ENCODE measurements around the gene NID2. TPM values are rescaled to one million over a fixed set of nuclear protein-coding genes. Genes with fewer than 3 reads are reported as not detected.

Gene NID2
- total RNA-seq, 1 experiment from 2014 or later = 6.6 TPM

DNA sequence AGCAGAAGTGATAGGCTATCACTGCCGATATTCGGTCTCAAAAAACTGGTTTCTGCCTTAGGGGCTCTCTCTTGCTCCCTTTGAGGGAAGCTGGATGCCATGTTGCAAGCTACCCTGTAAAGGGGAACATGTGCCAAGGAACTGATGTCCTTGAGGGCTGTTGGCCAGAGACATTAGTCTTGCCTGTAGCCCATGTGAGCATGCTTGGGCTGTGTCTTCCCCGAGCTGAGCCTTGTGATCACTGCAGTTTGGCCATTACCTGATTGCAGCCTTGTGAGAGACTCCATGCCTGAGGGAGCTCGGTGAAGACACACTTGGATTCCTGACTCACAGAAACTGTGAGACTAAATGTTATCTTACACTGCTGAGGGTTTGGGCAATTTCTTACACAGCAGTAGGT lies 60.7 kb downstream of the NID2 start:
- no peaks in the 10 kb centered on the region for H3K9me3 Mint-ChIP-seq
- H3K27ac Mint-ChIP-seq = peak overlapping the region in 1 of 3 experiments; percentile 25; a peak in 2 of 7 replicates
- H3K4me3 Mint-ChIP-seq = no peak overlapping the region

More for the DNA sequence above, 60.7 kb downstream of the NID2 start:
- Histone ChIP-seq H3K79me1 (ENCODE audit: insufficient read depth, low read depth, low read length, poor library complexity, severe bottlenecking) (no peaks in the 10 kb centered on the region), H3K4me2 (ENCODE audit: insufficient read depth, insufficient read length, low read length) (no peak overlapping the region), H3K56ac (ENCODE audit: insufficient read length, low read depth, low read length) (no peak overlapping the region), H2AFZ (ENCODE audit: low read length) (no peak overlapping the region), H3K9ac (ENCODE audit: extremely low read depth, insufficient read length, low read length) (no peak overlapping the region), H3K18ac (ENCODE audit: insufficient read length, low read depth, low read length) (peak overlapping the region; percentile 18), H3K4ac (ENCODE audit: low read depth, low read length) (no peak overlapping the region), H4K8ac (replicated peaks; ENCODE audit: insufficient read length, low read depth, low read length) (no peak overlapping the region), H3K27ac (ENCODE audit: insufficient read length, low read depth, low read length) (no peak overlapping the region), H2BK120ac (ENCODE audit: low read depth, low read length, poor library complexity, severe bottlenecking) (no peak overlapping the region), H4K20me1 (ENCODE audit: control insufficient read depth, insufficient read depth, insufficient read length) (no peaks in the 10 kb centered on the region), H2AK5ac (ENCODE audit: insufficient read length, low read length) (no peak overlapping the region), H4K91ac (ENCODE audit: insufficient read length, low read depth, low read length) (no peak overlapping the region), H4K5ac (ENCODE audit: insufficient read length, low read depth, low read length) (no peak overlapping the region), H2BK12ac (ENCODE audit: insufficient read length, low read depth, low read length) (no peak overlapping the region), H3K23ac (ENCODE audit: insufficient read length, low read depth, low read length) (no peak overlapping the region), H2BK15ac (ENCODE audit: low read depth, low read length) (no peak overlapping the region), H3K14ac (ENCODE audit: insufficient read depth, low read length) (no peak overlapping the region), H3K79me2 (ENCODE audit: insufficient read depth, low read length) (no peaks in the 10 kb centered on the region), H2BK5ac (ENCODE audit: insufficient read length, low read length) (no peak overlapping the region), H3K23me2 (ENCODE audit: insufficient read length, low read depth, low read length, poor library complexity, severe bottlenecking) (no peaks in the 10 kb centered on the region), H2BK20ac (ENCODE audit: low read depth, low read length, poor library complexity, severe bottlenecking) (no peak overlapping the region), H3K4me1 (ENCODE audit: insufficient read depth, low read length) (peaks cover 2% of the 10 kb centered on the region; the same call in 1 of the 2 replicates), H3K9me3 (ENCODE audit: control insufficient read depth, low read depth, low read length) (no peaks in the 10 kb centered on the region), H3K27me3 (ENCODE audit: insufficient read depth, low read length) (no peaks in the 10 kb centered on the region), H3T11ph (ENCODE audit: low read length) (no peak overlapping the region)
- Mint-ChIP-seq H3K4me1 (peaks cover 23 to 25% of the 10 kb centered on the region in 2 experiments), H3K36me3 (ENCODE audit: insufficient read depth in 1 of 3, low read depth in 3 of 3) (peaks cover 29 to 81% (median 67%) of the 10 kb centered on the region in 3 experiments; a peak in 6 of 7 replicates), H3K27me3 (ENCODE audit: low read depth) (no peaks in the 10 kb centered on the region)
- DNase-seq = no peak
- TF ChIP-seq, protein P1, sequence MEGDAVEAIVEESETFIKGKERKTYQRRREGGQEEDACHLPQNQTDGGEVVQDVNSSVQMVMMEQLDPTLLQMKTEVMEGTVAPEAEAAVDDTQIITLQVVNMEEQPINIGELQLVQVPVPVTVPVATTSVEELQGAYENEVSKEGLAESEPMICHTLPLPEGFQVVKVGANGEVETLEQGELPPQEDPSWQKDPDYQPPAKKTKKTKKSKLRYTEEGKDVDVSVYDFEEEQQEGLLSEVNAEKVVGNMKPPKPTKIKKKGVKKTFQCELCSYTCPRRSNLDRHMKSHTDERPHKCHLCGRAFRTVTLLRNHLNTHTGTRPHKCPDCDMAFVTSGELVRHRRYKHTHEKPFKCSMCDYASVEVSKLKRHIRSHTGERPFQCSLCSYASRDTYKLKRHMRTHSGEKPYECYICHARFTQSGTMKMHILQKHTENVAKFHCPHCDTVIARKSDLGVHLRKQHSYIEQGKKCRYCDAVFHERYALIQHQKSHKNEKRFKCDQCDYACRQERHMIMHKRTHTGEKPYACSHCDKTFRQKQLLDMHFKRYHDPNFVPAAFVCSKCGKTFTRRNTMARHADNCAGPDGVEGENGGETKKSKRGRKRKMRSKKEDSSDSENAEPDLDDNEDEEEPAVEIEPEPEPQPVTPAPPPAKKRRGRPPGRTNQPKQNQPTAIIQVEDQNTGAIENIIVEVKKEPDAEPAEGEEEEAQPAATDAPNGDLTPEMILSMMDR (conservative IDR thresholded peaks at IDR 0.05) = no peak
- no CpG with 5 or more reads among the region's 4 CpGs for whole genome bisulfite sequencing (ENCODE audit: extremely low coverage, insufficient read length, low lambda C conversion rate)

All from H9 (cell line).